GM21723 (cell line): Measurements from ENCODE around the gene WDFY2.
"Not testable (repeated sequence)": the region's sequence is repeated elsewhere in the genome, so short reads cannot be mapped to it uniquely, and the experiment has no call there.

Source experiments
- ATAC-seq: cut with Tn5 transposase; IDR thresholded peaks from one replicate; pipeline ENCODE4 v1.9.1; 2021; ENCODE audit warnings: mild to moderate bottlenecking, moderate library complexity; ENCODE audit not compliant: unreplicated experiment

Gene WDFY2

DNA sequence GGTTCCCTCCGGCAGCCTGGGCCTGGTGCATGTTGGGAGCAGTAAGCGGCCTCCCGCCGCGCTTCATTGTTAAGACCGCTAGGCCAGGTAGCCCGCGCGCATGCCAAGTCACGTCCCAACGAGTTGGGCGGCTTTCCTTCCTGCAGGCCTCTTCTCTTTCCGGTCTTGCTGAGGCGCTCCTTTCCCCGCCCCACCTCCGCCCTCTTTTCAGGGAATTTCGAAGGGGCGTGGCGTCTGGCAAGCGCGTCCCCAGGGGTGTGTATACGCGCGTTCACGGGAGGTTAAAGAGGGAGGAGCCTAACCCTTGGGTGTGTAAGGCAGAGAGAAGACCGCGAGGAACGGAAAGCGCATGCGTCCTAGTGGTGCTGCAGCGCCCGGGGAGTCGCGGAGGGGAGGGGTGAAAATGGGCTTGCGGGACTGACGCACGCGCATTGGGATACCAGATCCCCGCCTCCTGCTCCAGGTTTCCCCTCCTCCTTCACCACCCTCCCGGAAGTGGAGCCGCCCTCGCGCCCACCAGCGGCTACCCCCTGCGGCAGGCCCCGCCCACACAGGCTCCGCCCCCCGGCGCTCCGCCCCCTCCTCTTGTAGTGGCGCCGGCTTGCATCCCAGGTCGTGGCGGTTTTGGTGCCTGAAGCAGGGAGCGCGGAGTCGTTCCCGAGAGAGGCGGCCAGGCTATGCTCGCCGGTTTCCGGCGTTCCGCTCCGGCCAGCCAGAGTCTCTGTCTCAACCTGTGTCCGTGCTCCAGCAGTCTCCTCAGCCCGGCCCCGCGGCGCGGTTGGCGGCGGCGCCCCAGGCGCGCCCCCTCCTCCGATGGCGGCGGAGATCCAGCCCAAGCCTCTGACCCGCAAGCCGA is at the start of gene WDFY2:
TSS of gene WDFY2 (plus strand) at position 588 of the 856 bp plus-strand sequence. CDS start at position 814, 226 bp downstream.
- peak; percentile 78 for ATAC-seq

- ATAC-seq: no peak
These were observed 45.6 kb upstream of the WDFY2 start for GRCh38 chr13:51538591-51539179.

DNA sequence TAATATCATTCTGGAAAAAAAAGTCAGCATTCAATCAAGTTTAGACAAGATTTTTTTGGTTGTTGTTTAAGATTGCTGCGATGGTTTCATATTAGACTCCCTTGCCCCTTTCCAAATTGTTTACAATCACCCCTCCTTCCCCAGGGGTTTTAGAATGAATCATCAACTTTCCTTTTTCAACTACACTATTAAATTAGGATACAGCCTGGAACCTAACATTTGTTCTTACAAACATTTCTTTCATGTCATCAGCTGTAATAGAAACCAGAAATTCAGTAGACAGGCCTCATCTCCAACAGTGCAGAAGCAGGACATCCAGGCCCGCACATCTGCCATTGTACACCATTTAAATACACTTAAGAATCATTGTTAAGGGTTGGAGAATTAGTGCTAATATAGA is 44.4 kb upstream of the WDFY2 start:
- ATAC-seq: no peak

GRCh38 chr13:51541037-51541436 is 43.2 kb upstream of the WDFY2 start:
- ATAC-seq: no peak

DNA sequence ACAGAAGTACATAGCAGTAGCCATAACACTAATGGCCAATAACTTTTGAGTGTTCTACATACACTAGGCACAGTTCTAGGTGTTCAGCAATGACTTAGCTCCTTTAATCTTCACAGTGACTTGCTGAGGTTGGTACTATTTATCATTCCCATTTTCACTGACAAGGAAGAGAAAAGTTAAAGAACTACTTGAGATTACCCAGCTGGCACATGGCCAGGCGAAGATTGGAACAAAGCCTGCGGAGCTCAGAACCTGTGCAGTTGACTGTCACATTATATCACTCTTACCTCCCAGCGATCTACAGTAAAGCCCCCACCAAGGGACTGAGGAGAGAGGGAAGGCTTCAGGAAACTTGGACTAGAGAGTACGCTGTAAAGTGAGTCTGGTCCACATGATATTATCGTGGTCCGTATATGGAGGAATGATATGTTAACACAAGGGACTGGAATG is 42.4 kb upstream of the WDFY2 start:
- no peak for ATAC-seq

DNA sequence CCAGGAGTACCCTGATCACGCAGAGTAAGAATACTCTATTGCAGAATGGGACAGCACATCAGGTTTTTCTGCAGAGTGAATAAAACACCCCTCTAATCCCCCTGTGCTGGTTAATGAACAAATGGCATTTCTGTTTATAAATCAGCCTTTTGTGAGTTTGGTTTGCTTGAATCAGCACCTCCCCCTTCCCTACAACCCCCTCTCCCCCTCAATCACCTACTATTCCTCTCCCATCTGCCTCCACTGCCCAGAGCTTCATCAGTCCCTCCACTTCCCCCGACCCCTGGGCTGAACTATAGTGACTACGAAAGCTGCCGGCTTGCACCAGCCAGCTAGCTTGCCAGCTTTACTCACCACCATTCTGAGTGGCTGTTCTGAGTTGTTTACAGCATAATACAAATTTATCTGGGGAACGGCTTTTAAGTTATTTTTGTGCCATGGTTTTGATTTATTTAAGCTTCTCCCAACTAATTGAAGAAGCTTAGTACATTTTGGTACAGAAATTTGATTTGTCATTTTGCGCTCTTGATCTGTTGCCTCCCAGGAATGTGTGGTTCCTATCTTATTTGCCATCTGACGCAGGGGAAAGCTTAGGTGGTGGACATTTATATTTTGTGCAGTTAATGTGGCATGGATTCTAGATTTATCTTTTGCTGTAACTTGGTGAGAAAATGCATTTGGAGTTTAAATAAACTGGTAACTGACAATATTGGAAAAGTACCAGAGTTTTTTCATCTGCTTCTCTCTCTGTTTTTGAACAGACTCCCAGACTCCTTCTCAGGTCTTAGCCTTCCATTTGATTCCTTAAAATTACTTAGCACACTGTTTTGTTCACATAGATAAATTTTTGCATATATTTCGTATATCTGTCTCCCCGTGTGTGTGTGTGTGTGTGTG is 41.7 kb upstream of the WDFY2 start:
- ATAC-seq: no peak

- not testable (repeated sequence) for ATAC-seq
These were observed 38.8 kb upstream of the WDFY2 start for GRCh38 chr13:51545446-51545845.

GRCh38 chr13:51547425-51548176 is 36.7 kb upstream of the WDFY2 start:
- no peak for ATAC-seq

- ATAC-seq: peak; percentile 70
These were observed 35.2 kb upstream of the WDFY2 start for GRCh38 chr13:51549050-51549449.

GRCh38 chr13:51549593-51549992 is 34.7 kb upstream of the WDFY2 start:
- ATAC-seq: no peak

- no peak for ATAC-seq
These were observed 34.1 kb upstream of the WDFY2 start for GRCh38 chr13:51550151-51550550.

GRCh38 chr13:51551416-51551815 is 32.8 kb upstream of the WDFY2 start:
- ATAC-seq: no peak

DNA sequence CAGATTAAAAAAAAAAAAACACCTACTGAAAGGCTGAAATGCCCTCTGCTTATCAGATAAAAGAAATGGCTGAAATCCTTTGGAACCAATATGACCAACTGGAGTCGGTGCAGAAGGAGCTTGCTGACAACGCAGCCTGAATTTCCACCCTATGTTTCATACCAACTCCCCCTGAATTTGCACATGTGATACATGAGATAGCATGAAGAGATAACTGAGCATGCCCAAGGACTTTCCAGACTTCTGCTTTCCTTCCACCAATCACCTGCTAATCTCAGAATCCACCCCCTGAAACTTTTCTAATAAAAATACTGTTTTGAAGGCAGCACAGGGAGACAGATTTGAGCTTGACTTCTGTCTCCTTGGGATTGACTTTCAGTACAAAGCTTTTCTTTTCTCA is 32.2 kb upstream of the WDFY2 start:
- ATAC-seq: no peak

- ATAC-seq: no peak
These were observed 30.7 kb upstream of the WDFY2 start for GRCh38 chr13:51553531-51553930.

- no peak for ATAC-seq
These were observed 27.5 kb upstream of the WDFY2 start for GRCh38 chr13:51556740-51557139.

- ATAC-seq: no peak
These were observed 26.8 kb upstream of the WDFY2 start for GRCh38 chr13:51557438-51557837.

DNA sequence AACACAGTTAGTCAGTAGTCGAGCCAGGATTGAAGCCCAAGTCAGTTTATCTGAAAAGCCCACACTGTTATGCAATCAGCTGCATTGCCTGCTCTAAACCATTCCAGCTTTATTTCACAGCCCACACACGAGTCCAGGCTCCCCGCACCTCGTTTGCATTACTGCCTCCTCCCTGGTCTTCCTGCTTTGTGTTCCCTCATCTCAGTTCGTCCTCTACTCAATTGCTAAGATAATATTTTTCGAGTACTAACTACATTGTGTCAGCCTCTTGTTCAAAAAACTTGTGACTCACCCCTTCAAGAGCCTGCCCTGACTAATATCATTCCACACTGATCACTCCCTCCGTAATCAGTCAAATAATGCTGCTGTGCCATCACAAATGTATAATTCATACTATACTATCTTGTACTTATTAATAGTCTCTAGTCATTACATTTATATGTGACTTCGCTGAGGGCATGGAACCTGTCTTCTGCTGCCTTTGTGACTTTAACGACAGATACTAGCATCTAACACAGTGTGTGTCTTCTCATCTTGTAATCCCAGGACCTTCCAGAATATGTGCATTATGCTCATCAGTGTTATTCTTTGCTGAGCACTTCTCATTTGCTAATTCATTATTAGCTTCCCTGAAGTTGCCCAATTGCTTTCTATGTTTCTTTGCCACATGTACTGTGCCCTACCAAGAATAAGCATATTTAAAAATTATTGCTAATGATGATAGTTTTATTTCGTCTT is 26.2 kb upstream of the WDFY2 start:
- ATAC-seq: no peak

DNA sequence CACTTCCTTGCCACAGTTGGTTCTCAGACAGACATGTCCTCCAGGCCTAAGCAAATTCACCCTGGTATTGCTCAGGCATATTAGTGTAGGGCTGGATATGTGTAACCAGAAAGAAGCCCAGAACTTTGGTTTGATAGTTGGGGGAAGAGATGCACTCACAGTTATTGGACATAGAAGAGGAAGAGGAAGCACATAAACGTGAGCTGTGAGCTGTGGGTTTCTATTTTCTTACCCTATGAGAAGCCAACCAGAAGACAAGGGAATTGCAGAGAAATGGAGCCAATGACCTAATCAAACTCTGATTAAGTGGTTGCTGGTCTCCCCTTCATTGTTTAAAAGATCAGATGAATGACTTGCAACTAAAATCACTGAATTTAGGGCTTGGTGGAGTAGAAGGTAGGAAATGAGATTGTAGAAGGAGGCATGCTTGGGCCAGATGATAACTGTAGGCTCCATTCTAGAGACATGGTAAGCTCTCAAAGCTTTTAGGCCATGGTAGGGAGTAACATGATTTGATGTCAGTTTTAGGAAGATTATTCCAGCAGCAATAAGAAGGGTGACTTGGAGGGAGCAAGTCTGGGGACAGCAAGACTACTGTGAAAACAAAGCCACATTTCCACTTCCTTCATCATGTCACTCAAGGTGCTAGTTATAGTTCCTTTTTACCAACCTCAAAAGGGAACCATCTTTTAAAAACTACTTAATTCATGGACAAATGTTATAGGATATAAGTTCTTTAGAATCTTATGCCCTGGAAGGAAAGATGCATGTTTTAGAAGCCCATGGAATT is 24.1 kb upstream of the WDFY2 start:
- peak; percentile 50 for ATAC-seq

- peak; percentile 76 for ATAC-seq
These were observed 22.1 kb upstream of the WDFY2 start for GRCh38 chr13:51562011-51562671.
